Mucosa of descending colon (tissue), 3 donors: Measurements from ENCODE around the gene RWDD4. TPM values are rescaled to one million over a fixed set of nuclear protein-coding genes. Genes with fewer than 3 reads are reported as not detected.

ENCODE experiments used
- ATAC-seq: fragments of 200-7000 bp; cut with Tn5 transposase; one replicate; pipeline ENCODE4 v1.9.1; 2020; ENCODE audit warnings: mild to moderate bottlenecking, moderate library complexity
- DNase-seq, 3 donors: peaks; one replicate each; pipeline ENCODE4 v3.0.0-alpha.2; 2020
- H3K36me3 ChIP-seq: fragments of 200-600 bp; one replicate; pipeline ENCODE4 v1.8.0; 2021; ENCODE audit warnings: low read depth, mild to moderate bottlenecking
- H3K4me1 ChIP-seq: fragments of 200-600 bp; one replicate; pipeline ENCODE4 v1.8.0; 2021; ENCODE audit warnings: low read depth, mild to moderate bottlenecking
- H3K4me3 ChIP-seq: fragments of 200-600 bp; one replicate; pipeline ENCODE4 v1.8.0; 2021; ENCODE audit warnings: mild to moderate bottlenecking
- H3K9me3 ChIP-seq: fragments of 200-600 bp; one replicate; pipeline ENCODE4 v1.8.0; 2021; ENCODE audit warnings: mild to moderate bottlenecking
- CTCF ChIP-seq: fragments of 200-600 bp; IDR thresholded peaks from one replicate; pipeline ENCODE4 v1.8.0; 2022; ENCODE audit warnings: antibody characterized with exemption, mild to moderate bottlenecking
- intact Hi-C, 2 donors: fragments of 100-400 bp; cut with DNase I in 1 of 2; cut with micrococcal nuclease in 1 of 2; formaldehyde crosslinking; loops; one replicate each; pipeline versions ENCODE4 v1.11.0 to v1.11.1; 2022; cut with DNase I, micrococcal nuclease
- long read RNA-seq, 2 donors: library from polyadenylated mRNA; unstranded; transcript quantifications; one replicate each; pipeline ENCODE4 v2.0.0, GENCODE V29; 2019 to 2021
- total RNA-seq, 3 donors: library from RNA; stranded (reverse); fragmentation: NEBNext Ultra II Directional in 2 of 3; extraction: Animal tissue kit (Norgen Biotek cat#: 25700) in 2 of 3; gene quantifications; one replicate each; pipeline versions ENCODE4 v1.2.1 to v1.2.4, GENCODE V29; 2021 to 2023
- donor health status: DM: no; HTN: no; CAD: no; lungs with moderate emphysema.
- donor health status: DM: no; HTN: no; CAD: no.
- donor health status: DM: no; HTN: yes; CAD: no.

The RWDD4 gene
- total RNA-seq, result 10 to 100 TPM; 14.7 to 18.6 (median 15.0) TPM
- long read RNA-seq, donor 1, transcript RWDD4-202 (7 exons, 2,590 nt), result major isoform, 23 of 29 reads
- long read RNA-seq, donor 1, partial matches to known transcripts, result 0 of 29 reads
- long read RNA-seq, donor 1, other reads (novel, unspliced or antisense), result 6 of 29 reads
- long read RNA-seq, donor 2, transcript RWDD4-202 (7 exons, 2,590 nt), result major isoform, 5 of 12 reads
- long read RNA-seq, donor 2, partial matches to known transcripts, result 4 of 12 reads
- long read RNA-seq, donor 2, other reads (novel, unspliced or antisense), result 3 of 12 reads

DNA sequence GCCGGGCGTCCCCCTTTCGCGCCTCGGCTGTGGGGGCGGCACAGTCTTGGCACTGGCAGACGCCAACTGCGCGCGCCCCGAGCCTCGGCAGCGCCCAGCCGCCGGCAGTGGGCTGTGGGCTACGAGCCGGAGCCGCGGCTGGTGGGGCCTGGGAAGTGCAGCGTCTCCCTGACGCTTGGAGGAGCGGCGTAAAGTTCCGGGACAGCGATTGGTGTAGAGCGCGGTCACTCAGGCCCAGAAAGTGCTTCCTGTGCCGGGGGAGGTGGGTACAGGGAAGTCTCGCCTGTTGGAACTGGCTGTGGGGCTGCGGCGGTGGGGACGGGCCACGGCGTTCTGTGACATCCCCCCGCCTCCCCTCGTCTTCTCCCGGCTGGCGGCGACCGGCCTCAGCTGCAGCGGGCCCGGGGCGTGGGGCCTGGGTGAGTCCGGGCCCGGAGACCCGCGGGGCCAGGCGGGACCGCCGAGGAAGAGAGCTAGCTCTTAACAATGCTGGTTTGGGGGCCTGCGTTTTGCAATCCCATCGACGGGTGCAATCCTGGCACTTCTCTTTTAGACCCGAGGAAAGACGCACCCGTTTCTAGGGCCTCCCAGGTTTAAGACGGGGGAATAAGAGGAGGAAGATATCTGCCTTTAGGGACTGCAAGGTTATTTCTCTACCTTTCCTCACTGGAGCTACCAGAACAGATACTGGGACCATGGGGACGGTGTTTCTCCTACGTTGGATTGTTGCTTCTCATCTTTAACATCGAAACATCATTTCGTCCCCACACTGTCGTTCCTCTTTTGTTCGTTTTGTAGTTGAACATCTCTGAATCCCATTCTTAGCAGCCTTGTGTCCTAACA is at the start of gene RWDD4, which contains the start of gene TRAPPC11:
Gene RWDD4 (minus strand): TSS at position 157 of the 843 bp plus-strand sequence. CDS start 233 bp downstream, outside the sequence.
Gene TRAPPC11 (plus strand): TSS at position 265 of the 843 bp plus-strand sequence. CDS start 4,575 bp downstream, outside the sequence.
- intact Hi-C loops, result no loop called here
- H3K9me3 ChIP-seq, result no peaks in the 10 kb centered on the region
- peak; percentile 36 for TF ChIP-seq CTCF
- no peaks in the 10 kb centered on the region for H3K36me3 ChIP-seq
- peaks cover 17% of the 10 kb centered on the region for H3K4me1 ChIP-seq
- ATAC-seq (peak; percentile 100), DNase-seq (peak; percentile 97 to 98 (median 98))
- peak within 1 kb of the TSS; percentile 90 for H3K4me3 ChIP-seq

DNA sequence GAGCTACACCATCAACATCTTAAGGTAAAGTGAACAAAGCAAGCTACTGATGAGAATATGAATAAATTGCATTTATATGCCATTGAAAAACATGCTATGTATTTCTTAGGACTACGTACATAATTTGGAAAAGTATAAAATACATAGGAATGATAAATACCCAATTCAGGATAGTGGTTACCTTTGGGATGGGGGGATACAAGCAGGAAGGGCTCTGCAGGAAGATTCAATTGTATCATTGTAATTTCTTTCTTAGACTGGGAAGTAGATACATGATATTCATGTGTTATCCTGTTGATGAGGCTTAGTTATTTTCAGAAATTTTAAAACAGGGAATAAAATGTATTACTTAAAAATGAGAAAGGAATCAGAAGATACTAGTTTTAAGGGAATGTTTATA is 43.5 kb upstream of the RWDD4 start:
- no peaks in the 10 kb centered on the region for H3K9me3 ChIP-seq
- no peak for TF ChIP-seq CTCF
- H3K4me1 ChIP-seq, result no peaks in the 10 kb centered on the region
- intact Hi-C loops, result no loop called here
- DNase-seq (no peak), ATAC-seq (no peak)
- no peaks in the 10 kb centered on the region for H3K36me3 ChIP-seq
- no peak overlapping the region for H3K4me3 ChIP-seq

DNA sequence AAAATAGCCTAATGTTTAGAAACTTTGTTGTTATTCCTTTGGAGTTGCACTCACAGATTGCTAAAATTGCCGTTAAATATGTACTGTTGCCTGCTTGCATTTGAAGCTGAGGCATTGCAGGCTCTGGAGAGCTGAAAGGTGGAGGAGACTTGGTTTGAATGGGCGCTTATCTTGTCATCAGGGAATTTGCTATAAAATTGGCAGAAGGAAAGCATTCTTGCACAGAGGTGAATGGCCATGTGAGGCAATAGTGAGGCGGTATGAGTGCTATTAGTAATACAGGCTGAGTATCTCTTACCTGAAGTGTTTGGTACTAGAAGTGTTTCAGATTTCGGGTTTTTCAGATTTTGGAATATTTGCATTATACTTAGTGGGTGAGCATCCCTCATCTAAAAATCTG is 41.4 kb upstream of the RWDD4 start:
- no peaks in the 10 kb centered on the region for H3K36me3 ChIP-seq
- ATAC-seq, result no peak

DNA sequence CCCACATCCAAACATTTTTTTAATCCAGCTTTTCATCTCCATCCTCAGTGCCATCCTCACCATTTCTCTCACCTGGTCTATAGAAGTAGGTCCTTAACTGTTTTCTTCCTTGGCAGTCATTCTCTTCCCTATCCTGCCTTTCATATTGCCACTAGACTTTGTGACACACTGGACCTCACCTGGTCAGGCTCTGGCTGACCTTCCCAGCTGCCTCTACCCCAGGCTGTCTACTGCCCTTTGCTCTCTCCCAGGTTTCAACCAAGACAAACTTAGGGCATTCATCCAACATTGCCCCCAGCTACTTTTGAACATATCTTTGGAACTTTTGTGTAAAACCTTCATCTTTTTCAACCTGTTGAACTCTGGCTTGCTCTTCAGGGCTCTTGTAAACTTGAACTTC is 39.9 kb upstream of the RWDD4 start:
- no peaks in the 10 kb centered on the region for H3K4me1 ChIP-seq
- no peak overlapping the region for H3K4me3 ChIP-seq
- intact Hi-C loops, result loop anchor here in 1 of 2 donors (10.0 kb wide), 1 partner anchor 54 kb away; no protein-coding TSS in a partner anchor
- no peaks in the 10 kb centered on the region for H3K36me3 ChIP-seq
- TF ChIP-seq CTCF, result no peak
- ATAC-seq (no peak), DNase-seq (no peak)
- no peaks in the 10 kb centered on the region for H3K9me3 ChIP-seq

More for the DNA sequence above, 41.4 kb upstream of the RWDD4 start:
- Histone ChIP-seq H3K9me3 (no peaks in the 10 kb centered on the region), H3K4me1 (no peaks in the 10 kb centered on the region), H3K4me3 (no peak overlapping the region)
- no peak for TF ChIP-seq CTCF
- intact Hi-C loops, result no loop called here
- no peak for DNase-seq

DNA sequence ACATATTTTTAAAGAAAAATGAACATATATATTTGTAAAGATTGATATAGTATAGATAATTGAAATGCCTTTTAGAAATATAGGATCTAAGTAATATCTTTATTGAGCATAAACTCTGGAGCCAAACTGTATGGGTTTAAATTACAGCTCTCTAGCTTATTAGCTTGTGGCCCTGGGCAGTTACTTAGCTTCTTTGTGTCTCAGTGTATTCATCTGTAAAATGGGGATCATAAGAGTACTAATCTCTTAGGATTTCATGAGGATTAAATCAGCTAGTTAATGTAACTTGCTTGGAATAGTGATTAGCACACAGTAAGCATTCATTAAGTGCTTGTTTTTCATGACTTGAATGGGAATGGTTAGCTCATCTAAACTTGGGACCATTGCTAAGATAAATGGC is 32.9 kb upstream of the RWDD4 start:
- H3K36me3 ChIP-seq, result no peaks in the 10 kb centered on the region
- no peak overlapping the region for H3K4me3 ChIP-seq
- no peaks in the 10 kb centered on the region for H3K9me3 ChIP-seq
- no peaks in the 10 kb centered on the region for H3K4me1 ChIP-seq
- no peak for DNase-seq
- intact Hi-C loops, result loop anchor here in 1 of 2 donors (10.0 kb wide), 1 partner anchor 47 kb away; no protein-coding TSS in a partner anchor
- no peak for ATAC-seq
- TF ChIP-seq CTCF, result no peak
